A549 (cell line): ENCODE data around the gene KRTAP17-1. TPM values are rescaled to one million over a fixed set of nuclear protein-coding genes. Genes with fewer than 3 reads are reported as not detected.
A peak's percentile ranks its signal among the peaks of the same experiment; 100 is the strongest.

Experiments used
- ATAC-seq, 2 experiments: fragments of 200-7000 bp in 1 of 2; fragments of >200 bp in 1 of 2; cut with Nextera tagmentation in 1 of 2; cut with Tn5 transposase in 1 of 2; 3 replicates each; pipeline versions ENCODE4 v1.8.0 to v1.9.1; 2018 to 2020; ENCODE audit warnings: mild to moderate bottlenecking in 1 of 2, moderate library complexity in 1 of 2
- CTCF ChIA-PET: fragments of 300-600 bp; sonication (Branson Sonifier 250); formaldehyde crosslinking; extraction: SDS; loops from one replicate; lab custom pipeline; 2021; ENCODE audit warnings: antibody characterized with exemption, inconsistent platforms; lab: Yijun Ruan, JAX
- POLR2A ChIA-PET: fragments of 350-600 bp; formaldehyde crosslinking; extraction: SDS; loops from one replicate; lab custom pipeline; 2021; ENCODE audit warnings: antibody characterized with exemption, inconsistent platforms; lab: Yijun Ruan, JAX
- DNase-seq, 2 experiments: peaks; one replicate each; pipeline versions ENCODE4 v3.0.0 to v3.0.0-alpha.2; 2011 to 2016; ENCODE audit warnings: low read depth in 1 of 2, low spot score in 1 of 2
- FAIRE-seq: peaks from 2 replicates; lab custom pipeline; 2011; peaks lifted over from hg19 to GRCh38; lab: Jason Lieb, UNC
- H3K27ac ChIP-seq, 2 experiments: fragments of >200 bp; sonication (Bioruptor Twin); formaldehyde crosslinking; 3 replicates each; pipeline ENCODE4 v1.5.1; 2016 to 2017
- H3K4me1 ChIP-seq: fragments of >200 bp; sonication (Bioruptor Twin); formaldehyde crosslinking; 3 replicates; pipeline ENCODE4 v1.6.1; 2016
- H3K4me2 ChIP-seq: fragments of >200 bp; sonication (Bioruptor Twin); formaldehyde crosslinking; 3 replicates; pipeline ENCODE4 v1.6.1; 2016
- H3K4me3 ChIP-seq: fragments of >200 bp; sonication (Bioruptor Twin); formaldehyde crosslinking; 3 replicates; pipeline ENCODE4 v1.5.1; 2016
- H3K9me3 ChIP-seq: fragments of >200 bp; sonication (Bioruptor Twin); formaldehyde crosslinking; 3 replicates; pipeline ENCODE4 v1.6.1; 2016
- BCL3 ChIP-seq: fragments of >200 bp; sonication (Bioruptor Twin); formaldehyde crosslinking; IDR thresholded peaks from 3 replicates; pipeline ENCODE4 v1.6.1; 2016
- CBX2 ChIP-seq: fragments of 200-600 bp; sonication (generic); IDR thresholded peaks from 2 replicates; pipeline ENCODE4 v1.6.1; 2016; ENCODE audit warnings: low read depth, mild to moderate bottlenecking, borderline replicate concordance
- CHD4 ChIP-seq: fragments of 200-600 bp; sonication (generic); IDR thresholded peaks from 2 replicates; pipeline ENCODE4 v1.6.1; 2016; ENCODE audit warnings: antibody characterized with exemption, mild to moderate bottlenecking, borderline replicate concordance
- CTCF ChIP-seq: fragments of >200 bp; sonication (Bioruptor Twin); formaldehyde crosslinking; IDR thresholded peaks from 3 replicates; pipeline ENCODE4 v1.5.1; 2016
- ELK1 ChIP-seq: fragments of 150-350 bp; IDR thresholded peaks from 2 replicates; pipeline ENCODE4 v1.6.1; 2014; ENCODE audit warnings: low read depth, mild to moderate bottlenecking, low read length
- ESRRA ChIP-seq: fragments of 150-350 bp; IDR thresholded peaks from 2 replicates; pipeline ENCODE4 v1.6.1; 2014; ENCODE audit warnings: mild to moderate bottlenecking, low read length, borderline replicate concordance
- FOSB ChIP-seq: fragments of 250-450 bp; sonication (Bioruptor Pico); IDR thresholded peaks from 2 replicates; pipeline ENCODE4 v1.5.0; 2020; ENCODE audit warnings: mild to moderate bottlenecking, moderate library complexity
- FOXS1 ChIP-seq: fragments of 250-450 bp; sonication (Bioruptor Pico); IDR thresholded peaks from 2 replicates; pipeline ENCODE4 v1.5.0; 2020; ENCODE audit warnings: mild to moderate bottlenecking, moderate library complexity
- GATA3 ChIP-seq: IDR thresholded peaks from 2 replicates; pipeline ENCODE4 v1.6.1; 2012; ENCODE audit warnings: borderline replicate concordance
- HDAC2 ChIP-seq: fragments of 200-600 bp; sonication (generic); IDR thresholded peaks from 2 replicates; pipeline ENCODE4 v1.6.1; 2016
- HOXB13 ChIP-seq: fragments of 250-450 bp; sonication (Bioruptor Pico); IDR thresholded peaks from 2 replicates; pipeline ENCODE4 v1.5.0; 2020; ENCODE audit warnings: low read depth, mild to moderate bottlenecking, moderate library complexity
- HOXB5 ChIP-seq: fragments of 250-450 bp; sonication (Bioruptor Pico); IDR thresholded peaks from 2 replicates; pipeline ENCODE4 v1.5.0; 2020; ENCODE audit warnings: mild to moderate bottlenecking, moderate library complexity
- JUN ChIP-seq, 2 experiments: fragments of >200 bp; sonication (Bioruptor Twin); formaldehyde crosslinking; IDR thresholded peaks; 2 replicates in 1 of 2; 3 replicates in 1 of 2; pipeline ENCODE4 v1.6.1; 2016 to 2017
- JUNB ChIP-seq: fragments of >200 bp; sonication (Bioruptor Twin); formaldehyde crosslinking; IDR thresholded peaks from 2 replicates; pipeline ENCODE4 v1.6.1; 2016
- KDM1A ChIP-seq: fragments of 200-600 bp; sonication (generic); IDR thresholded peaks from 2 replicates; pipeline ENCODE4 v1.6.1; 2016; ENCODE audit warnings: low read depth, mild to moderate bottlenecking
- POLR2A ChIP-seq: IDR thresholded peaks from 2 replicates; pipeline ENCODE4 v1.6.1; 2012; ENCODE audit warnings: mild to moderate bottlenecking, low read length
- POLR2AphosphoS2 ChIP-seq: conservative IDR thresholded peaks from 2 replicates; pipeline ENCODE4 v1.6.1; 2012; ENCODE audit warnings: low read length, improper control_type of control experiment, inconsistent platforms
- RAD21 ChIP-seq, 2 experiments: fragments of >200 bp in 1 of 2; sonication (Bioruptor Twin) in 1 of 2; formaldehyde crosslinking in 1 of 2; IDR thresholded peaks in 1 of 2; conservative IDR thresholded peaks in 1 of 2; 2 replicates in 1 of 2; 3 replicates in 1 of 2; pipeline ENCODE4 v1.6.1; 2012 to 2018; ENCODE audit warnings: inconsistent platforms in 1 of 2
- RNF2 ChIP-seq: fragments of 200-600 bp; sonication (generic); IDR thresholded peaks from 2 replicates; pipeline ENCODE4 v1.6.1; 2016; ENCODE audit warnings: low read depth, mild to moderate bottlenecking, antibody characterized with exemption, moderate library complexity, borderline replicate concordance
- SMC3 ChIP-seq: fragments of >200 bp; sonication (Bioruptor Twin); formaldehyde crosslinking; IDR thresholded peaks from 3 replicates; pipeline ENCODE4 v1.6.1; 2018; ENCODE audit warnings: inconsistent platforms
- TFCP2L1 ChIP-seq: fragments of 250-450 bp; sonication (Bioruptor Pico); IDR thresholded peaks from 2 replicates; pipeline ENCODE4 v1.5.0; 2021; ENCODE audit warnings: mild to moderate bottlenecking
- WGBS: methylation state at CpG from one replicate; pipeline ENCODE4 v1.1.6; 2017; ENCODE audit errors: missing lambda C conversion rate; 5-methylcytosine and 5-hydroxymethylcytosine counted together
- polyA plus RNA-seq, 4 experiments: library from polyadenylated mRNA; depleted of rRNA in 3 of 4; stranded (reverse); fragments of >200 nt; fragmentation: RNase III in 1 of 4; extraction: RNeasy Plus Mini Kit Qiagen cat#74134 plus additional on column Dnase treatment in 1 of 4; gene quantifications; 2 replicates in 3 of 4; 3 replicates in 1 of 4; pipeline ENCODE4 v1.2.3, GENCODE V29; 2011 to 2017

KRTAP17-1 gene
- polyA plus RNA-seq, 2 of the 4 experiments (the other 2 are of a cell fraction): not detected

- TF ChIP-seq ESRRA (no peak), RAD21 (conservative IDR thresholded peaks at IDR 0.05 in 1 of 2, IDR thresholded peaks at IDR 0.05 in 1 of 2) (peak; percentile 78 to 79), SMC3 (peak; percentile 91), FOXS1 (CRISPR knock-in tag) (no peak), CTCF (peak; percentile 89), HDAC2 (no peak), HOXB5 (CRISPR knock-in tag) (no peak), CBX2 (no peak), CHD4 (no peak), ELK1 (no peak), RNF2 (no peak)
- 22% methylated on average over 5 of the region's 5 CpGs for WGBS
- peak; percentile 99 for FAIRE-seq
- ATAC-seq: peak; percentile 67 to 79; a peak in 5 of 6 replicates
- Histone ChIP-seq H3K4me2 (no peak overlapping the region), H3K9me3 (peaks cover 15% of the 10 kb centered on the region), H3K4me1 (no peaks in the 10 kb centered on the region), H3K27ac (0 out of 6 replicates have a peak overlapping the region, but pooled peaks of 1 of the 2 experiments have one; percentile 43), H3K4me3 (no peak overlapping the region)
- peak; percentile 46 to 68 for DNase-seq
- POLR2A ChIA-PET: no interaction called here
- CTCF ChIA-PET: interaction anchor here (0.5 to 4.7 kb wide), 93 partner anchors 9 to 703 kb away, joined by 3 to 58 read pairs (median 4); partner anchors contain the start of genes KRT20, KRT33A, KRTAP1-4 and KRTAP16-1
These were observed 6.8 kb upstream of the KRTAP17-1 start for GRCh38 chr17:41322094-41322902.

- Histone ChIP-seq H3K4me2 (no peak overlapping the region), H3K4me3 (no peak overlapping the region), H3K27ac (no peak overlapping the region), H3K4me1 (no peaks in the 10 kb centered on the region), H3K9me3 (peaks cover 15% of the 10 kb centered on the region)
- ChIA-PET CTCF (interaction anchor here (0.8 to 1.2 kb wide), 3 partner anchors 11 to 461 kb away, joined by 3 read pairs; no protein-coding TSS in a partner anchor), POLR2A (no interaction called here)
- WGBS: 22% methylated on average over 2 of the region's 2 CpGs
- FAIRE-seq: no peak
- no peak for DNase-seq
- TF ChIP-seq POLR2A: no peak
- ATAC-seq: no peak
These were observed 2.7 kb upstream of the KRTAP17-1 start for GRCh38 chr17:41318231-41318630.

GRCh38 chr17:41315814-41316445 lies 420 bp upstream of the KRTAP17-1 start:
- ATAC-seq (no peak), DNase-seq (no peak), FAIRE-seq (no peak)
- no peak overlapping the region for H3K4me3 ChIP-seq
- H3K27ac ChIP-seq: no peak overlapping the region
- ChIA-PET POLR2A (no interaction called here), CTCF (interaction anchor here (0.6 to 4.3 kb wide), 6 partner anchors 13 to 682 kb away, joined by 3 to 25 read pairs (median 4); no protein-coding TSS in a partner anchor)
- H3K4me1 ChIP-seq: no peaks in the 10 kb centered on the region
- WGBS: 68% methylated on average over 17 of the region's 17 CpGs
- TF ChIP-seq HOXB5 (CRISPR knock-in tag) (no peak), FOSB (no peak), CHD4 (no peak), GATA3 (no peak), POLR2AphosphoS2 (no peak), JUN (IDR thresholded peaks at IDR 0.05) (no peak), JUNB (no peak), RAD21 (conservative IDR thresholded peaks at IDR 0.05 in 1 of 2, IDR thresholded peaks at IDR 0.05 in 1 of 2) (no peak), BCL3 (no peak), ELK1 (no peak), TFCP2L1 (CRISPR knock-in tag) (no peak), RNF2 (no peak), KDM1A (no peak), HOXB13 (CRISPR knock-in tag) (no peak), POLR2A (no peak)
- H3K9me3 ChIP-seq: peaks cover 15% of the 10 kb centered on the region
- no peak overlapping the region for H3K4me2 ChIP-seq
